ENCODE measurements around the gene CAMTA1.
"Not testable (repeated sequence)": the region's sequence is repeated elsewhere in the genome, so short reads cannot be mapped to it uniquely, and the experiment has no call there.

CAMTA1 gene

GRCh38 chr1:7592120-7592798, 807.0 kb downstream of the CAMTA1 start:
- no peak for DNase-seq

- DNase-seq = no peak
These were observed 808.9 kb downstream of the CAMTA1 start for GRCh38 chr1:7594002-7594713.

GRCh38 chr1:7594714-7595295, 809.6 kb downstream of the CAMTA1 start:
- no peak for DNase-seq

GRCh38 chr1:7595336-7595735, 810.1 kb downstream of the CAMTA1 start:
- DNase-seq = no peak

- no peak for DNase-seq
These were observed 811.1 kb downstream of the CAMTA1 start for GRCh38 chr1:7596126-7596965.

GRCh38 chr1:7598058-7598457, 812.8 kb downstream of the CAMTA1 start:
- not testable (repeated sequence) for DNase-seq

GRCh38 chr1:7604906-7605305, 819.7 kb downstream of the CAMTA1 start:
- not testable (repeated sequence) for DNase-seq

- DNase-seq = no peak
These were observed 820.8 kb downstream of the CAMTA1 start for GRCh38 chr1:7606096-7606495.

- DNase-seq = no peak
These were observed 821.8 kb downstream of the CAMTA1 start for GRCh38 chr1:7607097-7607496.

GRCh38 chr1:7608628-7609305, 823.5 kb downstream of the CAMTA1 start:
- DNase-seq = no peak

- DNase-seq = no peak
These were observed 824.2 kb downstream of the CAMTA1 start for GRCh38 chr1:7609311-7609994.

GRCh38 chr1:7610106-7610731, 825.0 kb downstream of the CAMTA1 start:
- no peak for DNase-seq

GRCh38 chr1:7610936-7611335, 825.7 kb downstream of the CAMTA1 start:
- no peak for DNase-seq

GRCh38 chr1:7611421-7612010, 826.3 kb downstream of the CAMTA1 start:
- no peak for DNase-seq

- no peak for DNase-seq
These were observed 828.0 kb downstream of the CAMTA1 start for GRCh38 chr1:7613106-7613850.

GRCh38 chr1:7613851-7614205, 828.6 kb downstream of the CAMTA1 start:
- DNase-seq = no peak

GRCh38 chr1:7614576-7615074, 829.4 kb downstream of the CAMTA1 start:
- no peak for DNase-seq

- DNase-seq = no peak
These were observed 829.9 kb downstream of the CAMTA1 start for GRCh38 chr1:7615138-7615537.

GRCh38 chr1:7616076-7616832, 831.0 kb downstream of the CAMTA1 start:
- peak; percentile 53 for DNase-seq

- DNase-seq = no peak
These were observed 831.7 kb downstream of the CAMTA1 start for GRCh38 chr1:7616953-7617352.
